Measurements from ENCODE around the gene UNC45B. TPM values are rescaled to one million over a fixed set of nuclear protein-coding genes. Genes with fewer than 3 reads are reported as not detected.

The UNC45B gene
- total and polyA plus RNA-seq, 2 of the 8 experiments (the other 6 are each of a cell fraction or from before 2014, with no cell fraction given) = 0.06 to 0.15 TPM

- 71% methylated on average over 5 of the region's 5 CpGs; no CpG with 5 or more reads in 1 of the 2 experiments for WGBS, 2 experiments (ENCODE audit: extremely low coverage in 1 of 2, insufficient coverage in 1 of 2, insufficient read length in 1 of 2, insufficient replicate concordance in 2 of 2, low coverage in 1 of 2, low lambda C conversion rate in 2 of 2, missing lambda C conversion rate in 1 of 2)
- TF ChIP-seq HDAC6 (IDR thresholded peaks at IDR 0.05; ENCODE audit: low read depth, low read length) (no peak), EZH2 (IDR thresholded peaks at IDR 0.05; ENCODE audit: low read depth, low read length, severe bottlenecking) (no peak), NANOG (IDR thresholded peaks at IDR 0.05; ENCODE audit: insufficient read depth, low read depth, low read length, poor library complexity, severe bottlenecking) (no peak), KDM4A (IDR thresholded peaks at IDR 0.05; ENCODE audit: low read depth, low read length, severe bottlenecking) (no peak), RFX5 (IDR thresholded peaks at IDR 0.05; ENCODE audit: borderline replicate concordance, low read depth, low read length) (no peak), HDAC2 (IDR thresholded peaks at IDR 0.05; ENCODE audit: borderline replicate concordance in 1 of 2, low read depth in 2 of 2, low read length in 2 of 2) (no peak), SIN3A (conservative IDR thresholded peaks at IDR 0.05 in 1 of 2, IDR thresholded peaks at IDR 0.05 in 1 of 2; ENCODE audit: low read depth in 1 of 2, low read length in 2 of 2) (no peak), CHD1 (IDR thresholded peaks at IDR 0.05; ENCODE audit: low read depth, low read length) (no peak), ZNF274 (IDR thresholded peaks at IDR 0.05; ENCODE audit: borderline replicate concordance, extremely low read depth, low read length) (no peak), SIRT6 (IDR thresholded peaks at IDR 0.05; ENCODE audit: low read length) (no peak), CBX5 (IDR thresholded peaks at IDR 0.05; ENCODE audit: low read depth, low read length) (no peak), E2F6 (IDR thresholded peaks at IDR 0.05) (no peak), POLR2AphosphoS5 (IDR thresholded peaks at IDR 0.05; ENCODE audit: low read depth, low read length) (no peak)
These were observed 17.1 kb downstream of the UNC45B start for GRCh38 chr17:35164716-35165115.

More at GRCh38 chr17:35164716-35165115, 17.1 kb downstream of the UNC45B start:
- Histone ChIP-seq H3K27me3 (replicated peaks in 1 of 4; ENCODE audit: control insufficient read depth in 3 of 4, extremely low read depth in 1 of 4, insufficient read depth in 3 of 4, low read length in 3 of 4) (no peaks in the 10 kb centered on the region), H4K20me1 (replicated peaks in 1 of 2; ENCODE audit: control insufficient read depth in 1 of 2, insufficient read depth in 2 of 2, low read length in 2 of 2) (peaks cover 0 to 2% of the 10 kb centered on the region in 2 experiments), H2BK120ac (replicated peaks; ENCODE audit: low read depth, low read length) (no peak overlapping the region), H3K4me3 (ENCODE audit: extremely low read depth in 1 of 4, insufficient read depth in 2 of 4, low read depth in 3 of 4, low read length in 4 of 4) (no peak overlapping the region), H3K36me3 (ENCODE audit: control insufficient read depth in 2 of 4, insufficient read depth in 4 of 4, low read length in 3 of 4) (no peaks in the 10 kb centered on the region), H2BK5ac (ENCODE audit: low read depth, low read length) (no peak overlapping the region), H2BK20ac (ENCODE audit: low read length) (no peak overlapping the region), H3K79me2 (ENCODE audit: control insufficient read depth in 1 of 2, insufficient read depth in 2 of 2, low read length in 2 of 2) (no peaks in the 10 kb centered on the region), H3K27ac (ENCODE audit: low read depth, low read length) (no peak overlapping the region), H2AFZ (ENCODE audit: low read length) (no peak overlapping the region), H3K4me1 (replicated peaks in 1 of 4; ENCODE audit: control insufficient read depth in 3 of 4, insufficient read depth in 4 of 4, low read length in 3 of 4) (no peaks in the 10 kb centered on the region), H2BK15ac (ENCODE audit: low read length) (no peak overlapping the region), H3K4ac (replicated peaks; ENCODE audit: insufficient read length, low read depth, low read length) (no peak overlapping the region), H3K4me2 (ENCODE audit: insufficient read depth in 1 of 2, low read depth in 2 of 2, low read length in 2 of 2) (no peak overlapping the region), H3K23ac (ENCODE audit: insufficient read length) (no peak overlapping the region), H3K23me2 (ENCODE audit: low read depth, low read length) (no peaks in the 10 kb centered on the region), H2AK5ac (ENCODE audit: low read depth, low read length) (no peak overlapping the region), H3K14ac (ENCODE audit: insufficient read length) (no peak overlapping the region), H3K18ac (ENCODE audit: extremely low read depth, low read length) (no peak overlapping the region), H3K9me3 (ENCODE audit: insufficient read depth in 2 of 2, low read depth in 1 of 2, low read length in 1 of 2) (no peaks in the 10 kb centered on the region), H3K79me1 (ENCODE audit: low read depth, low read length) (no peaks in the 10 kb centered on the region; the same call in 1 of the 2 replicates), H4K91ac (replicated peaks; ENCODE audit: insufficient read length, low read length) (no peak overlapping the region), H4K8ac (ENCODE audit: extremely low read depth, insufficient read depth, low read length) (no peak overlapping the region), H2BK12ac (ENCODE audit: low read depth, low read length) (no peak overlapping the region), H4K5ac (ENCODE audit: insufficient read length, low read depth, low read length) (no peak overlapping the region), H3K56ac (replicated peaks; ENCODE audit: insufficient read length, low read depth, low read length) (no peak overlapping the region), H3K9ac (replicated peaks in 1 of 4; ENCODE audit: extremely low read depth in 1 of 4, low read depth in 3 of 4, low read length in 3 of 4) (no peak overlapping the region; a peak in 1 of 7 replicates)
- no peak for FAIRE-seq
- POLR2A ChIA-PET (ENCODE audit: partially characterized antibody) = interaction anchor here (0.6 kb wide), 1 partner anchor 21 kb away, joined by 3 read pairs; no protein-coding TSS in a partner anchor
- CTCF ChIA-PET (ENCODE audit: partially characterized antibody) = interaction anchor here (0.6 to 1.4 kb wide), 2 partner anchors 18 to 169 kb away, joined by 4 read pairs; no protein-coding TSS in a partner anchor
- no peak for DNase-seq (ENCODE audit: low read depth in 1 of 2, low spot score in 2 of 2)
